Activated effector memory CD4-positive, alpha-beta T cell treated with anti-CD3 and anti-CD28 coated beads, Interleukin-2, amount 50 U/mL, for 16 hours (primary cell): ENCODE measurements around the gene ITK.
A peak's percentile ranks its signal among the peaks of the same experiment; 100 is the strongest.
"Not testable (repeated sequence)": the region's sequence is repeated elsewhere in the genome, so short reads cannot be mapped to it uniquely, and the experiment has no call there.

Source experiments
- DNase-seq: peaks from one replicate; pipeline ENCODE4 v3.0.0-alpha.2; 2020

Gene ITK

GRCh38 chr5:157168286-157168685 lies 12.4 kb upstream of the ITK start:
- DNase-seq = no peak

GRCh38 chr5:157172403-157172802 lies 8.2 kb upstream of the ITK start:
- peak; percentile 95 for DNase-seq

- DNase-seq = no peak
Measured at GRCh38 chr5:157175071-157175612, 5.5 kb upstream of the ITK start.

GRCh38 chr5:157177953-157178352 lies 2.7 kb upstream of the ITK start:
- DNase-seq = peak; percentile 66

- no peak for DNase-seq
Measured at GRCh38 chr5:157178966-157179365, 1.7 kb upstream of the ITK start.

- peak; percentile 63 for DNase-seq
Measured at GRCh38 chr5:157182143-157182757, 1.6 kb downstream of the ITK start.

GRCh38 chr5:157184117-157184670 lies 3.6 kb downstream of the ITK start:
- DNase-seq = no peak

- peak; percentile 64 for DNase-seq
Measured at GRCh38 chr5:157185122-157185521, 4.5 kb downstream of the ITK start.

- peak; percentile 68 for DNase-seq
Measured at GRCh38 chr5:157186309-157187045, 5.8 kb downstream of the ITK start.

GRCh38 chr5:157187046-157187754 lies 6.6 kb downstream of the ITK start:
- DNase-seq = no peak

GRCh38 chr5:157188270-157188669 lies 7.6 kb downstream of the ITK start:
- no peak for DNase-seq

GRCh38 chr5:157189223-157189622 lies 8.6 kb downstream of the ITK start:
- DNase-seq = peak; percentile 81

- DNase-seq = no peak
Measured at GRCh38 chr5:157193699-157194424, 13.2 kb downstream of the ITK start.

- DNase-seq = no peak
Measured at GRCh38 chr5:157196045-157196444, 15.4 kb downstream of the ITK start.

GRCh38 chr5:157197086-157197485 lies 16.4 kb downstream of the ITK start:
- no peak for DNase-seq

- peak; percentile 84 for DNase-seq
Measured at GRCh38 chr5:157198277-157198986, 17.8 kb downstream of the ITK start.

- no peak for DNase-seq
Measured at GRCh38 chr5:157201857-157202256, 21.2 kb downstream of the ITK start.

- no peak for DNase-seq
Measured at GRCh38 chr5:157203417-157203816, 22.8 kb downstream of the ITK start.

- no peak for DNase-seq
Measured at GRCh38 chr5:157204765-157205164, 24.1 kb downstream of the ITK start.

GRCh38 chr5:157205708-157206107 lies 25.1 kb downstream of the ITK start:
- DNase-seq = no peak

- not testable (repeated sequence) for DNase-seq
Measured at GRCh38 chr5:157210652-157211051, 30.0 kb downstream of the ITK start.

GRCh38 chr5:157212307-157212706 lies 31.7 kb downstream of the ITK start:
- no peak for DNase-seq
